Cardiac septum (tissue), 1 donor: ENCODE data around the gene CDYL. TPM values are rescaled to one million over a fixed set of nuclear protein-coding genes. Genes with fewer than 3 reads are reported as not detected.
"Not testable (repeated sequence)": the region's sequence is repeated elsewhere in the genome, so short reads cannot be mapped to it uniquely, and the experiment has no call there.

Experiments used
- DNase-seq: peaks from one replicate; pipeline ENCODE4 v3.0.0-alpha.2; 2020; ENCODE audit warnings: low spot score
- intact Hi-C: fragments of 100-400 bp; cut with DNase I; formaldehyde crosslinking; loops from one replicate; pipeline ENCODE4 v1.14.0; 2022
- total RNA-seq: library from RNA; stranded (reverse); fragmentation: NEBNext Ultra II Directional; extraction: Animal tissue kit (Norgen Biotek cat#: 25700); gene quantifications from one replicate; pipeline ENCODE4 v1.2.1, GENCODE V29; 2021
- donor health status: DM: no; HTN: no; CAD: no.

CDYL gene
- total RNA-seq, 1 donor from 2014 or later = 36.3 TPM

DNA sequence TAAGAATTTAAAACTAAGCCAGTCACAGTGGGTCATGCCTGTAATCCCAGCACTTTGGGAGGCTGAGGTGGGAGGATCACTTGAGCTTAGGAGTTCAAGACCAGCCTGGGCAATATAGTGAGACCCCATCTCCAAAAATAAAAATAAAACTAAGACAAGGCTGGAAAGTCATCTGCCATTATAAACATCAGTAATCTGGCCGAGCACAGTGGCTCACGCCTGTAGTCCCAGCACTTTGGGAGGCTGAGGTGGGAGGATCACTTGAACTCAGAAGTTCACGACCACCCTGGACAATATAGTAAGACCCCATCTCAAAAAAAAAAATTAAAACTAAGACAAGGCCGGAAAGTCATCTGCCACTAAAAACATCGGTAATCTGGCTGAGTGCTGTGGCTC, 228.8 kb downstream of the CDYL start:
- intact Hi-C loops, DNase-seq: not testable (repeated sequence)

Other genes with a start within 250 kb of the CDYL start
- gene RPP40, start 227.6 kb downstream of the CDYL start, total RNA-seq = 3.6 TPM